ENCODE measurements around the gene PEDS1. TPM values are rescaled to one million over a fixed set of nuclear protein-coding genes. Genes with fewer than 3 reads are reported as not detected.

Gene PEDS1
- total and polyA plus RNA-seq, 2 of the 13 experiments (the other 11 are each of a cell fraction or from before 2014, with no cell fraction given): 30.5 to 93.9 TPM

GRCh38 chr20:50120935-50121693 is 32.4 kb downstream of the PEDS1 start (continued):
- TF ChIP-seq POGK (CRISPR knock-in tag; conservative IDR thresholded peaks at IDR 0.05) (peak; percentile 45; the same call in 1 of the 2 replicates), MED8 (CRISPR knock-in tag; IDR thresholded peaks at IDR 0.05; ENCODE audit: insufficient replicate concordance) (peak; percentile 32), HIVEP1 (CRISPR knock-in tag; IDR thresholded peaks at IDR 0.05) (peak; percentile 70; the same call in 1 of the 2 replicates), HINFP (CRISPR knock-in tag; IDR thresholded peaks at IDR 0.05; ENCODE audit: low read depth) (0 out of 2 replicates have a peak, but pooled peaks have one; percentile 38), DR1 (CRISPR knock-in tag; IDR thresholded peaks at IDR 0.05) (0 out of 2 replicates have a peak, but pooled peaks have one; percentile 6), POLR2AphosphoS5 (IDR thresholded peaks at IDR 0.05; ENCODE audit: low read depth, low read length) (0 out of 2 replicates have a peak, but pooled peaks have one; percentile 22), ATF3 (CRISPR knock-in tag; IDR thresholded peaks at IDR 0.05) (no peak), KAT7 (CRISPR knock-in tag; IDR thresholded peaks at IDR 0.05; ENCODE audit: borderline replicate concordance) (peak; percentile 68; the same call in 1 of the 2 replicates), ZEB1 (IDR thresholded peaks at IDR 0.05; ENCODE audit: insufficient replicate concordance, low read depth) (peak; percentile 28), ZNF749 (CRISPR knock-in tag; IDR thresholded peaks at IDR 0.05; ENCODE audit: borderline replicate concordance) (peak; percentile 81; the same call in 1 of the 2 replicates), MLX (CRISPR knock-in tag; IDR thresholded peaks at IDR 0.05) (0 out of 2 replicates have a peak, but pooled peaks have one; percentile 51), ZNF691 (CRISPR knock-in tag; IDR thresholded peaks at IDR 0.05; ENCODE audit: borderline replicate concordance, low read depth) (peak; percentile 95; the same call in 1 of the 2 replicates), ZFP91 (CRISPR knock-in tag; IDR thresholded peaks at IDR 0.05; ENCODE audit: borderline replicate concordance) (peak; percentile 79), THRA (CRISPR knock-in tag; IDR thresholded peaks at IDR 0.05; ENCODE audit: borderline replicate concordance) (0 out of 2 replicates have a peak, but pooled peaks have one; percentile 49), HDAC1 (CRISPR knock-in tag; IDR thresholded peaks at IDR 0.05) (0 out of 2 replicates have a peak, but pooled peaks have one; percentile 50), PPARG (CRISPR knock-in tag; conservative IDR thresholded peaks at IDR 0.05) (0 out of 2 replicates have a peak, but pooled peaks have one; percentile 21), ZNF747 (CRISPR knock-in tag; IDR thresholded peaks at IDR 0.05; ENCODE audit: borderline replicate concordance) (0 out of 2 replicates have a peak, but pooled peaks have one; percentile 18), ZNF230 (CRISPR knock-in tag; IDR thresholded peaks at IDR 0.05) (peak; percentile 56; the same call in 1 of the 2 replicates), ZNF235 (CRISPR knock-in tag; IDR thresholded peaks at IDR 0.05; ENCODE audit: borderline replicate concordance) (no peak)

Data from HepG2 (cell line).